GM18502 (cell line): ENCODE measurements around the gene GYPE.
"Not testable (repeated sequence)": the region's sequence is repeated elsewhere in the genome, so short reads cannot be mapped to it uniquely, and the experiment has no call there.

Experiments used
- ATAC-seq: cut with Tn5 transposase; IDR thresholded peaks from one replicate; pipeline ENCODE4 v1.9.1; 2021; ENCODE audit warnings: mild to moderate bottlenecking; ENCODE audit not compliant: unreplicated experiment, poor library complexity

Gene GYPE

GRCh38 chr4:143875357-143875756 lies 30.0 kb downstream of the GYPE start:
- peak; percentile 48 for ATAC-seq

GRCh38 chr4:143870523-143871268 lies 34.7 kb downstream of the GYPE start:
- ATAC-seq, result not testable (repeated sequence)

DNA sequence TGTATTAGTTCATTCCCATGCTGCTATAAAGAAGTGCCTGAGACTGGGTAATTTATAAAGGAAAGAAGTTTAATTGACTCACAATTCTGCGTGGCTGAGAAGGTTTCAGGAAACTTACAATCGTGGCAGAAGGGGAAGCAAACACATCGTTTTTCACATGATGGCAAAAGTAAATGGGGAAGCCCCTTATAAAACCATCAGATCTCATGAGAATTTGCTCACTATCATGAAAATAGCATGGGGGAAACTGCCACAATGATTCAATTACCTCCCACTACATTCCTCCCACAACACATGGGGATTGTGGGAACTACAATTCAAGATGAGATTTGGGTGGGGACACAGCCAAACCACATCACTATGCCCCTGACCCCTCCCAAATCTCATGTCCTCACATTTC lies 35.4 kb downstream of the GYPE start:
- ATAC-seq, result not testable (repeated sequence)

DNA sequence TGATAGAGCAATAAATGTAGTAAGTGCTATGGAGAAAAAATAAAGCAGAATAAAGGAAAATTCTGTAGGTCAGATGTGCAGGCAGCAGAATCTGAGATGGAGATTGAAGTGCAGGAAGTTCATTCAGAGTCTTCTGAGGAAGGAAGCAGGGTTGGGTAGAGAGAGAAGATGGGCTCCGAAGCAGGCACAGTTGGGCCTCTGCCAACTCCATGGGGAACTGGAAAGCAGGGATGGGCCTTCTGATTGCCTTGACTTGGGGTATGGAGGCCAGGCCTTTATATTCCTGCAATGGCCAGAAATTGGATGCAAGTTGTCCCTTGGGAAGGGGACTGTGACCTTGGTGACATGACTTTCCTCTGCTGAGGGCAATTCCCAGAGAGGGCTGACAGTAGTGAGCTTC lies 42.6 kb downstream of the GYPE start:
- not testable (repeated sequence) for ATAC-seq

GRCh38 chr4:143858456-143858855 lies 46.9 kb downstream of the GYPE start:
- no peak for ATAC-seq

DNA sequence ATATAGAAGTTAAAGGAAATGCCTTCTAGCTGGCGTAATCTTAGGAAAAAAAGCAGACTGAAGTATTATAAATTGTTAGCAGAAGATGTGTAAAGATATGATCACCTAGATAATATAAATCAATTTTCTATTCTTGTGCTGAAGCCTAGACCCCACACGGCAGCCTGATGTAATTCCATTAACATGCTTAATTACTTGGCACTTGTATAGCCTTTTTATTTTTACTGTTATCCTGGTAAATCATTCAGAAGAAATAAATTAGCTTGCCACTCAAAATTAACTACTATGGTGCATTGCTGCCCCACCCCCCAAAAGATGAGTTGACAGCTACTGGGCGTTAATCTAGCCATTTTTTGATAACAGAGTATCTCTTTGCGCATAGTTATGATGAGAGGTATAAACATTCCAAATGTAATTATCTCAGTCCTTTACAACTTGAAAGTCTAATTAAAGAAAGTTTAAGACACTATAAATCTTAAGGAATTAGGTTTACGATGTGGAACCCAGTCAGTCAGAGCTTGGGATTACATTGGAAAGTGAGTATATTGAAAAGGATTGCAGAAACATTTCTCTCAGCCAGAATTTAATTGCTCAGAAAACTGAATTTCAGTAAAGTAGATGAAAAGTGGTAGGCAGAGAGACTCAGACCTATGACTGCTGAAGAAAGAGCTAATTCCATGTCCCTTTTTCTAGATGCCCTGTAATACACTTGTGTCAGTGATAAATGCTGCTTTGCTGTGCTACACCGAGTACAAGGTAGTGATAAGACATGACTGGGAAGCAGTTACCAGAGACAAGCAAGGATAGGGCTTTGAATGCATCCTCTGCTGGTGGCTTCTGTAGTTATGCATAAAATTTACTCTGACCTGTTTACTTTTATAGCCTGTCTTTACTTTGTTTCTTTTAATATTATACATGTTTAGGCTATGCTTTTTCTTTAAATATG lies 47.7 kb downstream of the GYPE start:
- ATAC-seq, result not testable (repeated sequence)

- ATAC-seq, result not testable (repeated sequence)
Observed at GRCh38 chr4:143856017-143856557, 49.3 kb downstream of the GYPE start.

GRCh38 chr4:143854645-143855044 lies 50.7 kb downstream of the GYPE start:
- ATAC-seq, result not testable (repeated sequence)

GRCh38 chr4:143849296-143849695 lies 56.1 kb downstream of the GYPE start:
- not testable (repeated sequence) for ATAC-seq

DNA sequence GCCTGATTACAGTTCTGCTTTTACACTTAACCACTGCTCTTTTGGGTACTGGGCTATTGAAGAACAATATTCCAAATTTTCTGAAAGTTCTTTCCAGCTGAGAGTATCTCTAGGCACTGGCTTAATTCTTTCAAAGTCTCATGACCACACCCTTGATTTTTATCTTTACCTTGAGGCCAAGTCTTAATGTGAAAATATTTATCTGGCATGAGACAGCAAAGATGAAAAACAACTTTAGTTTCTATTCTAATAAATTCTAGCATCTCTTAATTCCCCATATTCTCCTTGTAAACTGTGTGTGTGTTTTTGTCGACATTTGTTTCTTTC lies 61.9 kb downstream of the GYPE start:
- ATAC-seq, result not testable (repeated sequence)

GRCh38 chr4:143842624-143843505 lies 62.5 kb downstream of the GYPE start:
- ATAC-seq, result not testable (repeated sequence)

DNA sequence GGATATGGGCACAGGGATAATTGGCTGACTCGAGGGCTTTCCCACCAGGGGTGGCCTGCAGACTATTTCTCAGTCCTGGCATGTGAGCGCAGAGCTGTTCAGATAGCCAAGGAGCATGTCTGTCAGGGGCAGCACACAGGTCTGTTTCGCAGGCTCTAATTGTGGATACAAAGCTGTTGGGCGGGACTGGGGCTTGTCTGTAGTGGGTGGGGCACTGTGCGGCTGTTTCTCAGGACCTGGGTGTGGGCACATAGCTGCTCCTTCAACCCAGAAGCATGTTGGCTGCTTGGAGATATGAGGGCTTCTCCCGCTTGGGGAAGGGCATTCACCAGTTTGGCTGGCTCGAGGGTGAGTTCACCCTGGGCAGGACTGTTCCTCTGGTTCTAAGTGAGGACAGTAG lies 65.9 kb downstream of the GYPE start:
- ATAC-seq, result not testable (repeated sequence)

DNA sequence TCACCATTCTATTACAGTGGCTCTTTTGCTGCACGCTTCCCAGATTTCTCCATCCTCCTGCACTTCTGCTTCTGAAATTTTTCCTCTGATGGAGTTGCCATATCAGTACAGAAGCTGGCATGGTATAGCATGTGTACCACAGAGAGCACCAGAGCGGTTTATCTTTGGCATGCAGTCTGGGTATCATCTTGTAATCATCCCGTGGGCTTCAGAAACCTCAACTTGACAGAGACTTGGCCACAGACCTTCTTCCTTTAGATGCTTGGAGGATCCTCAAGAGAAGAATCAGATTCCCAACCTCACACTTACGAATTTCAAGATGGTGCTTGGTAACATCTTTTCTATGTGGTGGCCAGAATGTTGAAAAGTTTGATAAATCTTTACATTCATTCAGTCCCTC lies 71.2 kb downstream of the GYPE start:
- not testable (repeated sequence) for ATAC-seq

DNA sequence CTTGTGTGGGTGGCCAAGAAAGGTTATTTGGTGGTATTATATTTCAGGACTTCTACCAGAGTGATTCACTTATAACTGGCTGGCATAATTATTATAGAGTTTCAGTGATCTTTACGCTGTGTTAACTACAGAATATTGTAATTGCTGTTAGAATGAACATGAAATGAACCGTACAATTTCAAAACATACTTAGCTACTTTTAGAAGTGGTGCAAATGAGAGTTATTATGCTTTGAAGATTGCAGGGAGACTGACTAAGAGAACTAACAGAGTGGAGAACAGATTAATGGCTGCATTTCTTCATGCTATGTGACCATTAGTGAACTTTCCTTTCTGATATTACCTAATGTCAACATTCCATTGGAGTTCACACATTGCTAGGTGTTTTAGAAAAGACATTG lies 71.7 kb downstream of the GYPE start:
- not testable (repeated sequence) for ATAC-seq

DNA sequence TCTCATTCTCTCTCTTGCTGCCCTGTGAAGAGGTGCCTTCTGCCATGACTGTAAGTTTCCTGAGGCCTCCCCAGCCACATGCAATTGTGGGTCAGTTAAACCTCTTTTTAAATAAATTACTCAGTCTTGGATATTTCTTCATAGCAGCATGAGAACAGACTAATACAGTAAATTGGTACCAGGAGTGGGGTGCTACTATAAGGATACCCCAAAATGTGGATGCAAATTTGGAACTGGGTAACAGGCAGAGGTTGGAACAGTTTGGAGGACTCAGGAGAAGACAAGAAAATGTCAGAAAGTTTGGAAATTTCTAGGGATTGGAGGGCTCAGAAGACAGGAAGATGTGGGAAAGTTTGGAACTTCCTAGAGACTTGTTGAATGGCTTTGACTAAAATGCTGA lies 74.8 kb downstream of the GYPE start:
- not testable (repeated sequence) for ATAC-seq

DNA sequence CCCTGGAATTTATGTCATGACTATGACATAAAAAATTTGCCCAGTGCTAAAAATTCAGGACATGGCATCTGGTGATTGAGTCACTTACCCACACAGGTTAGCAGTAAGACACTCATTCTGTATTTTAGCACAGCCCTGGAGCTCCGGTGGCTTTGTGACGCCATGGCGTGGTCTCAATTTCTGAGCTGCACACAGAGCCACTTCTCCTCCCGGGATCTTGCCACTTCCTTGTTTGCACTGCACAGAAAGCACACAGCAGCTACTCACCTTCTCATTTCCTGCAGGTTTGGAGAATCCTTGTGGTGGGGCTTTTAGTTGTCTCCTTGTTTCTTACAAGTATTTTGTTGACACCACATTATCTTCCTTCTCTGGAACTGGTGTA lies 76.1 kb downstream of the GYPE start:
- ATAC-seq, result not testable (repeated sequence)
